Skin of body (tissue), 2 donors: ENCODE results near the gene OCA2. TPM values are rescaled to one million over a fixed set of nuclear protein-coding genes. Genes with fewer than 3 reads are reported as not detected.

Experiments used
- DNase-seq: peaks from one replicate; lab custom pipeline; 2025; lab: John Stamatoyannopoulos, UW
- total RNA-seq: library from RNA; depleted of rRNA; stranded (reverse); fragments of >200 nt; gene quantifications from one replicate; pipeline ENCODE4 v1.2.3, GENCODE V29; 2014

The OCA2 gene
- total RNA-seq, 1 donor from 2014 or later = 1.4 TPM

DNA sequence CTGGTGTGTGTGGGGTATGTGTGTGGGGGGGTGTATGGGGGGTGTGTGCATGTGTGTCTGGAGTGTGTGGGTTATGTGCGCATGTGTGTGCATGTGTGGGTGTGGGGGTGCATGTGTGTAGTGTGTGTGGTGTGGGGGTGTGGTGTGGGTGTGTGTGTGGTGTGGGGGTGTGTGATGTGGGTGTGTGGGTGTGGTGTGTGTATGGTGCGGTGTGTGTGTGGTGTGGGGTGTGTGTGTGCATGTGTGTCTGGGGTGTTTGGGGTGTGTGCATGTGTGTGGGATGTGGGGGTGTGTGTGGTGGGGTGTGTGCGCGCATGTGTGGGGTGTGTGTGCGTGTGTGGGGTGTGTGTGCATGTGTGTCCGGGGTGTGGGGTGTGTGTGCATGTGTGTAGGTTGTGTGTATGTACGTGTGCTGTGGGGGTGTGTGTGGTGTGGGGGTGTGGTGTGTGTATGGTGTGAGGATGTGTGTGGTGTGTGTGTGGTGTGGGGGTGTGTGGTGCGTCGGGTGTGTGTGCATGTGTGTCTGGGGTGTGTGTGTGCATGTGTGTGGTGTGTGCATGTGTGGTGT, 6.2 kb upstream of the OCA2 start:
- no peak for DNase-seq

DNA sequence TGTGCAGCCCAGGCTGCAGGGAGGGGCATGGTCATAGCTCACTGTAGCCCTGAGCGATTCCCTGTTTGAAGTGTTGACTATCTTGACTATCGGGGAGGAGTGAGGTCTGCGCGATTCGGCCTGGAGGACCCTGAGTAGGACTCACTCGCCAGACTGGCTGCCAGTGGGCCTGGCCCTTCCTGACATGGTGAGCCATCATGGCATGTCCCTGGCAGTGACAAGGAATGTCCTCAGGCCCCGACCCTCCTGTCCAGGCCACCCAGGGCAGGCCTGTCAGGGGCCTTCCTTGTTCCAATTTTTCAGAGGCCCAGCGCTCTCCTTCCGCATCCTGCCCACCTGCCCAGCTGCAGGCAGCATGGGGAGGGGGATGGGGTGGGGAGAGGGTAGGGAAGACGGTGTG, 5.2 kb upstream of the OCA2 start:
- DNase-seq = no peak

DNA sequence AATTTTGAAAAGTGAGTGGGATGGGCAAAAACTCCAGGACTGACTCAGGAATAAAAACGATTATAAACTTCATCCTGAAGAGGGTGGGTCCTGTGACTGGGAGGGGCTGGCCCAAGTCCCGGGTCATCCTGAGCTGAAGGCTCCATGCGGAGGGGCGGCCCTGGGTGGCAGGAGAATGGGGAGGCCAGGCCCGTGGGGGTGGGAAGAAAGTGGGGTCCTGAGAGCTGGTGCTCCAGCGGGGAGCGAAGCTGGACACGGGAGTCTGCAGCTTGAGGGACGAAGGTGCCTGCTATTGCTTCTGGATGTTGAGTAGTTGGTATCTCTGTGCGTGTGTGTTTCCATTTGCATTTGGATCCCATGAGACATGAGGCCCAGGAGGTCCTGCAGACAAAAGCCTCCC, 4.7 kb upstream of the OCA2 start:
- no peak for DNase-seq

DNA sequence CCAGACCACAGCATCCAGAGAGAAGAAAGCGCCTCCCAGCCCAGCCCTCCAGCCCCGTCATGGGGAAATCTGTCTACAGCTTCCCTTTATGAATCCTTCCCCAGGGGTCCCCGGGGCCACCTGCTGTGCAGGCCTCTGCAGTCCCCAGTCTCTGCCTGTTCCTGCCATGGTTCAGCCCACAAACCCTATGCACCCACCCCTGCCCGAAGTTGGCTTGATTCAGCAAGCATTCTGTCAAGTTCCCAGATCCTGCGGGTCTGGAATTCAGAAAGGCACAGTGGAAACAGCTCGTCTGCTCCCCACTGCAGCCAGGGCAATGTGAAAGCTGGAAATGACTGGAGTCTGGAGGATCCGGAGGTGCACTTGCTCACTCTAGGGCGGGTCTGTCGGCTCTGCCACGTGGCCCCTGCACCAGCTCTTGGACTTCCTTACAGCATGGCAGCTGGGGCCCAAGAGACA, 2.9 kb upstream of the OCA2 start:
- no peak for DNase-seq

DNA sequence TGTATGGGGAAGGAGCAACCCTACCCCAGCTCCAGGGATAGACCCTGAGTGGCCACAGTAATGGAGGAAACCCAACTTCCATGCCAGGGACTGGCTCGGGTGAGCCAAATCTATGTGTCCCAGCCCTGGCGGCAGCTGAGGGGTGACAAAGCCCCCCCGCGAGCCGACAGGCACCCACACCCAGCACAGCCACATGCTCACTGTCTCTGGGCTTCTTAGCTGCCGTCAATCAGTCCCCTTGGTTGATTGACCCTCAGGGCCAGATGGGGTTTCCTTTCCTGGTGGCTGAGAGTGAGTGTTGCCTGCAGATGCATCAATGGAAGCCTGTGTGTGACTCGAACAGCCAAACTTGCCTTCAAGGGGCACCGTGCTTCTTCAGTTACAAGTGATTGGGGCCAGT, 2.1 kb upstream of the OCA2 start:
- no peak for DNase-seq

DNA sequence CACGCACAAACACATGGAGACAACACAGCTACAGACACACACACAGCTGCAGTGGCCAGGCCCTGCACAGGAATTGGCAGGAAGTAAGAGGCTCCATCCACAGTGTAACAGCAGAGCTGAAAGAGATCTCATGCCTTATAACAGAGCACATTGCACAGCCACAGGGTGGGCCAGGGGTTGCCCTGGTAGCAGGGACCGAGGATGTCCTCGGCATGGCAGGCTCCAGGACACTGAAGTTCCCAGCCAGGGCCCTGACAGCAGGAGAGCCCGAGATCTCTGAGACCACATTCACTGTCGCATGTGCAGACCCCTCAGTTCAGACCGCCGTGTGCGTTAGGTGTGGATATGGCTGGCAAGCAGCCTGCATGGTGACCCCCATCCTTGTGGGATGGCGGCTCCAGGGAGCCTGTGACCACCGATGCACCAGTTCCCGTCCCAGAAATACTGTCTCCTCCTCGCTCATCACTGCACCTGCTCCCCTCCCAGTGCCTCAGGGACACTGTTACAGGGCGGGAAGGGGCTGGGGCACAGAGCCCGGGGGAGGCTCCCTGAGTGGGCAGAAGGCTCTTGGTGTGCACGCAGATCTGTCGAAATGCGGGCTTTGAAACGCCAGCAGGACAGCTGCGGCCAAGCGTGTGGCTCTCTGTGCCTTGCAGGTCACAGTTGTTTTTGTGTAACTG, 1.5 kb upstream of the OCA2 start:
- no peak for DNase-seq

DNA sequence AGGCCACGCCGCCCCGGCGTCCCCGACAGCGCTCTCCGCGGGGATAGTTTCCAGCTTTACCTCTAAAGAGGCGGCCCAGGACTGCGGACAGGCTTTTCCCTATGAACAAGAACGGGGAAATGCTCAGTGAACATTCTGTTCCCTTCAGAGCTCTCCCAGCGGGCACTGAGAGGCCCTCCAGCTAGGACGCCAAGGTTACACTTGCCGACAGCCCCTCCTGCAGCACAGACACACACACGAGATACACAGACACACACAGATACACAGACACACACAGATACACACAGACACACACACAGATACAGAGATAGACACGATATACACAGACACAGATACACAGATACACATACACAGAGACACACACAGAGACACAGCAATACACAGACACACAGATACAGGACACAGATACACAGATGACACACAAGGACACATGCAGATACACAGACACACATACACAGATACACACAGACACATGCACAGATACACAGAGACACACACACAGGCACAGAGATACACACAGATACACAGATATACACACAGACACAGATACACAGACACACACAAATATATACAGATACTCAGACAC, 533 bp upstream of the OCA2 start:
- DNase-seq = no peak

DNA sequence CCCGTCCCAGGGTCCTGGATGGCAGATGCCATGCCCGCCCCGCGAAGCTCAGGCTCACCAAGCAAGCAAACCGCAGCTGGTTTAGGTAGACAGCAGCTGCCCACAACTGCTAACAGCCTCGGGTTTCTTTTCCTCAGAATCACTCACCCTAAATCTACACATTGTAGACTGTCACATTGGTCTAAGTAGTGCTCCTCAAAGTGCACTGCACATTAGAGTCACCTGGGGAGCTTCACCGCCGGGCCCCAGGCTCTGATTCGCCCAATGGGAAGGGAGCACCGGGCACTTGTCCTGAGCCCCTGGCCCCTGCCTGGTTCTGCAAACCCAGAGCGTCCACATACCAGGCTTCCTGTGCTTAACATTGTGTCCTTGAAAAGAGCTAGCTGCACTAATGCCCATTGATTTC, 752 bp downstream of the OCA2 start:
- no peak for DNase-seq

DNA sequence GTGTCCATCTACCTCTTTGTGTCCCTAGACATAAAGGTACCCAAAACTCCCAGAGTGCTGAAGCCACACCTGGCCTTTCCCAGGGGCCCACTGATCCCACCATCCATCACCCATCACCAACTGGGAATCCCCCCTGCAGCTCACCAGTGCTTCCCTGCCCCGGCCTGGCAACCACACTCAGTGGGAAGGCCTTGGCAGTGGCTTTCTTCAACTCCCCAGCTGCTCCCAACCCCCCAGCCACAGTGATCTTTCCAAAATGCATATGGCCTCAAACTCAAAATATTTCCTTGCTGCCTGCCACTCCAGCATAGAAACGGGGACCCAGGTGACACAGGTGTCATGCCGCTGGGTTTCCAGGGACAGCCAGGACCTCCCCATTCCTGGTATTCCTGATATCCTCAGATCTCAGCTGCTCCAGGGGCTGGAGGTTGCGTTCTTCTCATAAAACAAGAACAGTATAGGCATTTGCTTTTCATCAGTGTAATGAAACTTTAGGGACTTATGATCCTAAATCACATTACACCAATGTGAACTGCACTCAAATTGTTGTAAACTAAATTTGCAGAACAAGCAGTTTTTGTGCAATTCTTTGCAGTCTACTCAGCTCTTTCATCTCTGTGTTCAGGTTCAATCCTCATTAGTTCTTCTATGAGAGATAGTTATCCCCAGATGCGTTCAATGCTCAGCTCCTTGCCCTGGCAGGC, 1.3 kb downstream of the OCA2 start:
- no peak for DNase-seq

DNA sequence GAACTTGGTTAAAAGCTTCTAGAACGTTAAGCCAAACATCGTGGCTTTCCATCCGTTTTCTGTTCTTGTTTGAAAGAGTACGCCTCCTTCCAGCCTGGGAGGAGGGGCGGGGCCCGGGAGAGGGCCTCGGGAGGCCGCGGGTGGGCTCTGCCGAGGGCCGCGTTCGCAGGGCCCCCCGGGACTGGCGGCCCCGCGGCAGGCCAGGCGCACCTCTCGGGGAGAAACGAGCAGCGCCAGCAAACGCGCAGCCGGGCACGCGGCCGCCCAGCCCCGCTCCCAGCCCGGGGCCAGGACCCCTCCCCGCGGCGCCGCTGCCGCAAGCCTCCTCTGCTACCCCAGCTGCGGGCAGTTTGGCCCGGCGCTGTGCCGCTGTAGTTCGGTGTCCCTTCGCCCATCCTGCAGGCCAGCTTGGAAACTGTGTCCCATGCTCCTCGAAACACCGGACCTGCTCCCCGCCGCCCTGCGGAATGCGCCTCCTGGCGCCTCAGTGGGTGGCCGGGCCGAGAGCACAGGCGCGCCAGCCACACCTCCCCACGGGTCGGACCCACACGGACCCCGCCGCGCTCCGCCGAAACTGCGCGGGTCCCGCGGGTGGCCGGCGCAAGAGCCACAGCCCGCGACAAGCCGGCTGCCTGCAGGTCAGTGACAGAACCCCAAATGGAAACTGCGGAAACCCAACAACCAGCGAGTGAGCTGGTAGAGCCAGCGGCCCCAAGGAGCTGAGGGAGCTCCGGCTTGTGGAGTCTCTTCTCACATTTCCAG, 2.3 kb downstream of the OCA2 start:
- no peak for DNase-seq

DNA sequence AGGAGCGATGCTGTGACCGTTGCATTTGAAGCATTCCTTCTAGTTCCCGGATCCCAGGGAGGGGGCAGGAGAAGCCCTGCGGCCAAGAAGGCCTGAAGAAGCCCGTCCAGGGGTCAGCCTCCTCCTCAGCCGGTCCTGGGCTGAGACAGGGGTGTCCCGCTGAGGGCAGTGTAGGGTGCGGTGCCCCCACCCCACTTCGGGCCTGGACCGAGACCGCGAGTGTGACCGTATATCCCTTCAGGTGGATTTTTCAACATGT, 2.8 kb downstream of the OCA2 start:
- DNase-seq = peak; percentile 46

DNA sequence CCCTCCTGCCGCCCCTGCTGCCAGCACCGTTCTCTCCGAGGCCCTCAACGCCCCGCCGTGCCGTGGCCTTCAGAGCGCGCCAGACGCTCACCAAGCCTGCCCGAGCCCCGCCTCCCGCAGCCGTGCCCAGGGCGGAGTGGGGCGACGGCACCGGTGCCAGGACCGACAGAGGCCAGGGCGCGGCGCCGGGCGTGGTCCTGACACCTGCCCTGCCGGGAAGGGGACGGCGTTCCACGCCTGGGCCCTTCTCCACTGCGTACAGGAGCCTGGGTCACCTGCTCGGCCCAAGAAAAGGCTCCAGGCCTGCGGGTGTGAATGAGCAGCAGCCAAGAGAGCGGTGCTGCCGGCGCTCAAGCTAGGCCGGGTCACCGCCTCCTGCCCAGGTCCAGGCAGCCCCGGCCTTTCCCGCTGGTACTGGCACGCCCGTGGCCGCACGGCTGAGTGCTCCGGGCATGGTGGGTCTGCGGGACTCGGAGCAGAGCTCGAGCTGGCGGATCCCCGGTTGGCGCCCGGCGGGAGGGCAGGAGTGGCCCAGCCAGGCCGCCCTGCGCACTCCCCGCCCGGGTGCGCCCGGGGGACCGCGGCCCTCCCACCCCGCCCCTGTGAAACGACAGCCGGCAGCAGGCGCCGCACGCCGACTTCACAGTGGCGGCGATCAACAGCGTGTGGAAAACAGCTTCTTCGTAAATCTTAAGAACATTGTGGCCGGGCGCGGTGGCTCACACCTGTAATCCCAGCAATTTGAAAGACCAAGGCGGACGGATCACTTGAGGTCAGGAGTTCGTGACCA, 4.2 kb downstream of the OCA2 start:
- DNase-seq = no peak

DNA sequence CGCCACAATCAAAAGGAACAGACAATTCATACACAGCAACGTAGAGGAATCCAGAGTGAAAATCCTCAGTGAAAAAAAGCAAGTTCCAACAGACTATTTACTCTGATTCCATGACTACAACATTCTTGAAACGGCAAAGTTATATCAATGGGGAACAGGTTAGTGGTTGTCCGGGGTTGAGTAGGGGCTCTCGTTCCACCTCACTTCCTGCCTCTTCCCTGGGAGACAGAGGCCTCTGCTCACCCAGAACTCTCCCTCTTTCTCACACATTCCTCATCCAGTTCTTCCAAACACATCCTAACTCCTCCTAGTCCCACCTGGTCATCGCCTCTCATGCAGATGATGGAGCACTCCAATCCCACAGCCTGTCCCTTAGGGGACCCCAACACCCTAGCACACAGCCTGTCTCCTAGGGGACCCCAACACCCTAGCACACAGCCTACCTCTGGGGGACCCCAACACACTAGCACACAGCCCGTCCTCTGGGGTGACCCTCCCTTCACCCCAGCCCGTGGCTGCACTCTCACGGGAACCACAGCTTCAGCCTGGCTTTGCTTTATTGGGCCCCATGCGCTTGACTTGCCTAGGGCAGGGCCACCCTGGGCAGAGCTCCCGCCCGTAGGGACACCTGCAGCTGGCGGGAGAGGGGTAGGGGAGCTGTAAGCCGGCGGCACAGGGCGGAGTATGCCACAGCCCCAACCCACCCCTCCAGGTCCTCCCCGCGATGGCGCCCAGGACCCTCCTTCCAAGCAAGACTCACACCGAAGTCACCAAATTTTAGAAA, 5.2 kb downstream of the OCA2 start:
- no peak for DNase-seq

DNA sequence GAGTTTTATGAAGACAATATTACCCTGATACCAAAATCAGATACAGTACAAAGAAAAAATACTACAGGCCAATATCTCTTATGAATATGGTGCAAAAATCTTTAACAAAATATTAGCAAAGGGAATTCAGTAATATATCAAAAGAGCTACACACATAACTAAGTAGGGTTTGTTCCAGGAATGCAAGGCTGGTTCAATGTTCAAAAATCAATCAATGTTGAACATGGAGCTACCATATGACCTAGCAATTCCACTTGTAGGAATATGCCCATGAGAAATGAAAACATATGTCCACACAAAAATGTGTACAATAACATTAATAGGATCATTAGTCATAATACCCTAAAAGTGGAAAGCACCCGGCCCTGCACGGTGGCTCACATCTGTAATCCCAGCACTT, 7.8 kb downstream of the OCA2 start:
- DNase-seq = no peak

DNA sequence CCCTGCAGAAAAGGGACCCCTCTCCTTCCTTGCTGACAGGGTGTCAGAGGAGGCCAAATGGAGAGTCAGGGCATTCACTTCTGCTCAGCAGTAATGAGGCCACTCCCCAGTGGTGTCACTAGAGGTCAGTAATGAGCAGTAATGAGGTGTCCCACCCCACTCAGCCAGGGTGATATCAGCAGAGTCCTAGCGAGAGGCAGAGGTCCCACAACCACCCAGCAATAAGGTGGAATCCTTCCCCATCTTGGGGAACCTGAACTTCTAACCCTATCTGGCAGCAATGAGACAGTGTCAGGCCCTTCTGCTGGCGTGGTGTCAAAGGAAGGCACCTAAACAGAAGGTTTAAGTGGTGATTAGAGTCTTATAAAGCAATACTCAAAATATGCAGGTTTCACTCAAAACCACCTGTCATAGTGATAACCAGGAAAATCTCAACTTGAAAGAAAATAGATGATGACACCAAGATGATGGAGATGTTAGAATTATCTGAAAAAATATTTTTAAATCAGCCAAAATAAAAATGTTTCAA, 12.9 kb downstream of the OCA2 start:
- DNase-seq = peak; percentile 19

DNA sequence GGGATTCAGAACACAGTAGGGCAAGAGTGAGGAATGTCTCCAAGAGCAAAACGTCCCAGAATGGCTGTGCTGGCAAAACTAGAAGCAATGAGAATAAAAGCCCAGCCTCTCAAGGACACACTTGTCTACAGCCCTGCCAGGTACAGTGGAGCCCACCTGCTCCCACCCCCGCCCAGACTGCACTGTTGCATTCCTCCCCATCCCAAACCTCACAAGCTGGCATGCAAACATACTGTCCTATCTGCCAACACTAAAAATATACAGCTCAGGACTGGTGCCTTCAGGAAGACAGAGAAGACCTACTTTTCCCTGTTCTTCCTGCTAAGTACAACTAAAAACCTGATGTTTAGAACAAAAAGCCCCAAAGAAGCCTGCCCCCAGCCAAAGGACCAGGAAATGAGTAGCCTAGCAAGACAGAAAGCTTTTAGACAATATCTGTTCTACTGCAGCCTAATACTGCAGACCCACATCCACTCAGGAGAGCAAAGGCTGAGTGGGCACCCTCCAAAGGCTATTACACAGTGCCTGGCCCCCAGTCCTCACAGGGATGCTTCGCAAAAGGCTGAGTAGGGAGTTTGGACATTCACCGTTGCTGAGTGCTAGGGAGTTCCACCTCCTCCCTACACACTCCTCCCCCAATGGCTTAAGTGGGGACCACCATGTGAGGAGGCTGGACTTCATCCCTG, 13.5 kb downstream of the OCA2 start:
- no peak for DNase-seq

DNA sequence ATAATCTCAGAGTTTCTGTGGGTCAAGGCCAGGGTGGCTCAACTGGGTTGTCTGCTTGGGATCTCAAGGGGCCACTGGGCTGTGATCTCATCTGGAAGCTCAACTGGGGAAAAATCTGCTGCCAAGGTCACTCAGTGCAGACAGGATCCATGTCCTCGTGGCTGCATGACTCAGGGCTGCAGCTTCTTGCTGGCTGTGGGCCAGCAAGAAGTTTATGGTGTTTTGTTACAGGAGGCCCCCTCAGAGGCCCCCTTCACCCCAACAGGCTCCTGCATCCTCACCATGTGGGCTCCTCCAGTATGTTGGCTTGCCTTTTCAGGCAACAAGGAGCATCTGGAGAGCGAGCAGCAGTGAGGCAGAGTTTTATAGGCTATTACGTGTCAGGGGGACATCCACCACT, 14.6 kb downstream of the OCA2 start:
- DNase-seq = no peak

DNA sequence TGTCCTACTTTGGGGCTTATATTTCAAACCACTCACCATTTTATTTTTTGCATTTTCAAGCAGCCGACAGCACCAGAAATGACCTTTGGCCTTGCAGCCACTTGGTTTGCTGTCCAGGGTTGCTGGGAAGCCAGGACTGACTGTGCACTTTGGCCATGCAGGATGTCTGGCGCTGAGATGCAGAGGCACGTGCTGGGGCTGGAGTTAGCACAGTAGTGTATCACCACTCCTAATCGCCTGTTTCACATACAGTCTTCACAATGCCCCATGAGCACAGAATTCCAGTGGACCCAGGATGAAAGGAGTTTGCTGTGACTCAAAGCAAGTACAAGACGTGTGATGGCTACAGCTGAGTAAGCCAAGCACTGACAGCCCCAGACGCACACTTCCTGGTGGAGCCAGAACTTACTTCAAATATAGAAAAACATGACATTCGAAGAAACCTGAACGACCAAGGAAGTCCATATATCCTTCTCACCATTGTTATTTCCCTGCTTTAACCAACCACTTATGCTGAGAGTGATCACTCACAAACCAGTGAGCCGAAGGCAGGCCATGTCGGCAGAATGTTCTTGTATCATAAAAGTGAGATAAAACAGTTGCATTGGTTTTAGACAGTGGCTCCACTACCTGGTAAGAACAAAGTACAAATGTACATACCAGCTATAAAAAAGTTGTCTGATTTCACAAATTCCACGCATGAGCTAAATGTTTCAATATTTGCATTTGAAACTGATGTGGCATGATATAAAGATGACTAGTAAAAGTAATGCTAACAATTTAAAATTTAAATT, 16.0 kb downstream of the OCA2 start:
- DNase-seq = no peak

DNA sequence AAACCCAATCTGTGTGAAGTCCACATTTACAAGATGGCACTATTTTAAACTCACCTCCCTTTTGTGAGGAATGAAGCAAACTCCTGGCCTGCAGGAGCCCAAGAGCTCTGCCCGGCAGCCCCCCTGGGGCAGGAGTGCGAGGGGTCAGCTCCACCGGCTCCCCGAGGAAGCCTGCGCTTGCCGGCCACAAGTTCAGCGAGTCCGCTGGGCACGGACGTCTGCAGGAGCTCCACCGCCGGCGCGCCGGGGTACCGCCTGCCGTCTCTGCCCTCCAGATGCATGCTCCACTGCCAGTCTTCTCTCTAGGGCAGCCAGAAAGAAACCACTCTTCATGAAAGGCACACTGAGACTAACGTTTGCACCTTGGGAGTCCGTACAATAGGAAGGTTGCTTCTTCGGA, 17.5 kb downstream of the OCA2 start:
- DNase-seq = no peak
